HG03442 (cell line): ENCODE data around the gene INPP4B.

Experiments used
- ATAC-seq: cut with Tn5 transposase; IDR thresholded peaks from one replicate; pipeline ENCODE4 v1.9.1; 2021; ENCODE audit warnings: mild to moderate bottlenecking, moderate library complexity; ENCODE audit not compliant: unreplicated experiment

INPP4B gene

GRCh38 chr4:142595222-142595871, 250.8 kb downstream of the INPP4B start:
- ATAC-seq: no peak

GRCh38 chr4:142585411-142585810, 260.7 kb downstream of the INPP4B start:
- ATAC-seq: no peak

DNA sequence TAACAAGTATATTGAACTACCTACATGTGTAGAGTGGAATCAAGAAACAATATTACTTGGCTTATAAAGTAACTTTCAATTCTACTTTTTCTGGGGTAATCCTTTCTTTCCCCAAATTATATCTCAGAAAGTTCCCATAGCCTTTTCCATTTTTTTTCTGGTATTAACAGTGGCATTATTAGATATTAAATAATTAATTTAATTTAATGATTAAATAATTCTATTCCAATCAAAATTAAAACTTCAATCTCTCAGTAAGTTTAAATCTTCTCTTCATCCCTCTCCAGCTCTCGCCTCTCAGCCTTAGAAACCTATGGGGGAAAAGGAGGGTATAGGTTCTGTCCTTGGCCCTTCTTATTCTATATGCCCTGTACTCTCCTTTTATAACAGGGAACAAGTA, 262.4 kb downstream of the INPP4B start:
- ATAC-seq: no peak

GRCh38 chr4:142582340-142582739, 263.8 kb downstream of the INPP4B start:
- ATAC-seq: no peak

- no peak for ATAC-seq
These were observed 264.2 kb downstream of the INPP4B start for GRCh38 chr4:142581881-142582280.

DNA sequence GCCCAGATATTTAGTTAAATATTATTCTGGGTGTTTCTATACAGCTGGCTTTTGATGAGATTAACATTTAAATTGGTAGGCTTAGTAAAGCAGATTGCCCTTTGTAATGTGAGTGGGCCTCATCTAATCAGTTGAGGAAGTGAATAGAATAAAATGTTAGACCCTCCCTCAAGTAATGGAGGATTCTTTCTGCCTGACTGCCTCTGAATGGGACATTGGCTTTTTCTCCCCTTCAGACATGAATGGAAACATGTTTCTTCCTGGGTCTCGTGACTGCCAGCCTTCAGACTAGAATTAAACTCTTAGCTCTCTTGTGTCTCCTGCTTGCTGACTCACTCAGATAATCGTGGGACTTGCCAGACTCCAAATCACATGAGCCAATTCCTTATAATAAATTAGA, 266.7 kb downstream of the INPP4B start:
- no peak for ATAC-seq

DNA sequence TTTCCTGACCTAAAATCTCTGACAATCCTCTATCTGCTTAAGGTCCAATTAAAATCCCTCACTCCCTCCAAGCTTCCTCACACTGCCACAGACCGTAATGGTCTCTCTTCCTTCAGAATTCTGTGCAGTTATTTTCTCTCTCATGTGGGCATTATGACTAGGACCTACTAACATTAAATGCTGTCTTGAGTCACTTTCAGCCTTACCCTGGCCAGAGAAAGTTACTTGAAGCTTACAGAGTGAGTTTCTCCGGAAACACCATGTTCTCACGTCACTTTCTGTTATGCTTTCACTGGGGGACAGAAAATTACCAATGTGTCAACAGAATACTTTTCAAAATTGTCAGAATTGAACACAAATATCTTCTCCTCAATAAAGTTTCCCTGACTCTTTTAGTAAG, 271.8 kb downstream of the INPP4B start:
- ATAC-seq: no peak

GRCh38 chr4:142572071-142572470, 274.0 kb downstream of the INPP4B start:
- ATAC-seq: no peak

GRCh38 chr4:142567620-142568451, 278.3 kb downstream of the INPP4B start:
- no peak for ATAC-seq

GRCh38 chr4:142567199-142567598, 278.9 kb downstream of the INPP4B start:
- no peak for ATAC-seq

GRCh38 chr4:142566777-142567176, 279.3 kb downstream of the INPP4B start:
- ATAC-seq: no peak

DNA sequence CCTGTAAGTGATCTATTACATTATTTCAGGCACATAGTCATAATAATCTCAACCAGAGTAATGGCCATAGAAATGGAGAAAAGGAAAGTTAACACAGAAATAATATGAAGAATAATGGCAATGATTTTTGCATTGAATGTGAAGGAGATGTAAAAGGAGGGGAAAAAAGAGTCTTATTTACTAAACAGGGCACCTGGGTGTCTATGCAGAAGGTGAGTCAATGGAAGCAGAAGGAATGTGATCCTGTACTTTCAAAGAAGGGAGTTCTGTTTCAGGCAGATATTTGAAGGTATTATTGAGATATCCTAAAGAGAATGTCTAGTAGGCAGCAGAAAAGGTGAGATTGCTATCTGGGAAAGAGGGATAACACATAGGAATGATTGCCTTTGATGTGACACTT, 279.9 kb downstream of the INPP4B start:
- ATAC-seq: no peak

DNA sequence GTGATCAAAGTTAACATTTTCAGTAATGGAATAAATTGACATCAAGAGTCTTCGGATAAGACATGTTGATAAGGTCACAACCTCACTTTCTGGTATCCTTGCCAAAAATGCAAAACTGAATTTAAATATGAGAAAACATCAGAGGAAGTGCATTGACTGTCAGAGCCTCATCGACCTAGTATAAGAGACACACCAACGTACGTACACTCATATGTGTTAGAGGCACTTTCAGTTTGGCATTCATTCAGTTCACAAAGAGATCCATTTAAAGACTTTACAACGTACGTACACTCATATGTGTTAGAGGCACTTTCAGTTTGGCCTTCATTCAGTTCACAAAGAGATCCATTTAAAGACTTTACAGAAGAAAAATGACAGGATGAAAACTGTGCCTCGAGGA, 280.3 kb downstream of the INPP4B start:
- ATAC-seq: no peak

DNA sequence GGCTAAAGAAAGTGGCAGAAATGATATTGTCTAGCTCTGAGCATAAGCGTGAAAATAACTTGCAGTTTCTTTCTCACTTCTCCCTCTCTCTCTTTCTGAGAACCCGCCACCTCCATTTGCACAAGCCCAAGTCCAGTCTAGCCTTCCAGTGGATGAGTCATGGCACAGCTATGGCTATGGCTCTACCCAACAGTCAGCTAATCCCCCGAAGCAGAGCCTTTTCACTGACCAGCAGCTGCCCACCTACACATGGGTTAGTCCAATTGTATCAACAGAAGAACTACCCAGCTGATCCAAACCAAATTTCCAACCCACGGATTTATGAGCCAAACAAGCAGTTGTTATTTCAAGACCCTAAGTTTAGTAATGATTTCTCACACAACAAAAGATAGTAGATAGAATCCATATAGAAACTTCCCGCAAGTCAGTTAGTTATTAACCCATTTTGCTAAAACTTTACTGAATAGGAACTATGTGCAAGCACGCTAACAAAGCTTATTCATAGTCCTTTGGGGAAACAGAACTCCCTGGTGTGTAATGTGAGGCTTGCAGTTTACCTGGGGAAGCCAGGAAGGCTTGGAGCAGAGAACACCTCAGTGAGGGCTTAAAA, 282.3 kb downstream of the INPP4B start:
- ATAC-seq: no peak

DNA sequence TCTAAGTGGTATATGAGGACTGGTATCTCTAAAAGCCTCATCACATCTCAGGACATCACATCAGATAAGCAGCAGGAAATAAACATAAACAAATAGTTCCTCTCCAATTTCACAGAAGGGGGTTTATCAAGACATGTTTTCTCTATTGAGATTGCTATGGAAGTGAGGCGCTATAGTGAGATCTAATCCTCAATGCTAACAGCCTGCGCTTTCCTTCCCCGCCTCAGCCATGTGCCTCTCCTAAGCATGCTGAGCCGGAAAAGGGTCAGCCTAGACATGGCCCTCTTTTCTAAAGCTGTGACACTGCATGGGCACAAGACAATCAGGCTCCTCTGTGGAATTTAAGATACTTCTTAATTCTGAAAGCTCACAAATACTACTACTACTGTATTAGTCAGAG, 286.1 kb downstream of the INPP4B start:
- no peak for ATAC-seq

- ATAC-seq: no peak
These were observed 287.2 kb downstream of the INPP4B start for GRCh38 chr4:142558851-142559250.

GRCh38 chr4:142557239-142557801, 288.8 kb downstream of the INPP4B start:
- ATAC-seq: no peak

GRCh38 chr4:142556570-142557238, 289.4 kb downstream of the INPP4B start:
- no peak for ATAC-seq

DNA sequence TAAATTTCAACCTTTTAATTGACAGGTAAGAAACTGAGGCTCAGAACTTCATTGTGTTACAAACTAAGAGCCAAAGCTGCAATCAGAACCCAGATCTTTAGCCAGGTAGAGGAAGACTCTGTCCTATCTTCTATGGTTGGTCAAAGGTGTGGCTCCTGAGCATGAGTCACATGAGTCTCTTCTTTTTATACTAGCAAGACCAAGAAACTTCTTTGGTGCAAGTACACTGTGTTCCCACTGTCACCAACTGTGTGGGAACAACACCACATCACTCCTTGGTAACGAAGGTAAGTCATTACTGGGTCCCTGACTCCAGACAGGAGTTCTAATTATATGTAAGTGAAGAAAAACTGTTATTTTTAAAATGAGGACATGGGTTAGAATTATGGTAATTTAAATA, 290.1 kb downstream of the INPP4B start:
- no peak for ATAC-seq

GRCh38 chr4:142554412-142554811, 291.7 kb downstream of the INPP4B start:
- ATAC-seq: no peak
